ENCODE results near the gene RAG2. TPM values are rescaled to one million over a fixed set of nuclear protein-coding genes. Genes with fewer than 3 reads are reported as not detected.

RAG2 gene
- total RNA-seq, 2 experiments from 2014 or later, result not detected

DNA sequence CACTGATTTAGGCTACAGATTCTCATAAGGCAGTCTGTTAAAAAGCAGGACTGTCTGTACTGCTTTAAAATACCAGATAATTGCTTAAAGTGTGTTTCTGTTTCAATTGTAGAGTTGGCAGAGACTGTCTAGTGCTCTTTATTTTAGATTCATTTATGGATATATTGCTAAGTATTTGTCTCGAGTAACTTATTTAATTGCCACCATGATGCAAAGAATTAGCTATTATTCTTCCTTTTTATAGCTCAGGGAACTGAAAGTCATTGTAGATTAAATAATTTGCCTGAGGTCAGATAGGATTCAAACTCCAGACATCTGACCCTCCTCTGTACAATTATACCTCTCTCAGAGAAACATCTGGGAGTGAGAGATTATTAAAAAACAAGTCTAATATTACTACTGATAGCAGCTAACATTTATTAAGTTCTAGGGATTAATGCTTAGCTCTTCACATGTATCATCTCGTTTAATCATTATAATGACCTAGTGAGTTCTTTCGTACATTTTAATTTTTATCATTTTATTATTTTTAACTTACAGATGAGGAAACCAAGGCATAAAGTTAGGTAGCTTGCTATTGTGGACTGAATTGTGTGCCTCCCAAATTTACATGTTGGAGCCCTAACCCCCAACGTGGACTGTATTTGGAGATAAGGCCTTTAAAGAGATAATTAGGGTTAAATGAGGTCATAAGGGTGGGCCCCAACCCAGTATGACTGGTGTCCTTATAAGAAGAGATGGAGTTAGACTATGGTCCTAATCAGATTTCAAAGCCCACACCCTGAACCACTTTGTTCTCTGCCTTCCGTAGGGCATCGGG lies 19.7 kb upstream of the RAG2 start:
- ChIA-PET CTCF (interaction anchor here (1.1 kb wide), 1 partner anchor 129 kb away, joined by 3 read pairs; no protein-coding TSS in a partner anchor), POLR2A (no interaction called here)
- H3K4me3 Mint-ChIP-seq, result no peak overlapping the region
- peaks cover 2% of the 10 kb centered on the region for H3K4me1 Mint-ChIP-seq
- no peaks in the 10 kb centered on the region for H3K36me3 Mint-ChIP-seq (ENCODE audit: low read depth)
- H3K27ac Mint-ChIP-seq, result no peak overlapping the region
- H3K27me3 Mint-ChIP-seq, result peaks cover 14% of the 10 kb centered on the region
- no peaks in the 10 kb centered on the region for H3K9me3 Mint-ChIP-seq
- no peak for DNase-seq

DNA sequence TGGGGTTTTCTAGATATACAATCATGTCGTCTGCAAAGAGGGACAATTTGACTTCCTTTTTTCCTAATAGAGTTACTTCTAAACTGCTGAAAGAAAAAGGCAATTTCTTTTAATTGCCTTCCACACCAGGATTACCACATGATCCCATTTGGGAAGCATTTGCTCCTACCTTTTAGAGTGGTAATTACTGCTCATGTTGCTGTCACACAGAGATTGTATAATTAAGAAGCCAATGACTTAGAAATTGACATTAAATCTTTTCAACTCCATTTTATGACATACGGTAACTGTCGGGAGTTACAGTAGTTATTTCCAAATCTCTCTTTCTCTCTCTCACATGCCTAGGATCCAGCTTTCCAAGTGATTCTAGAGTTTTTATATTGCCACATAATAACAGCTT lies 17.8 kb upstream of the RAG2 start:
- H3K4me3 Mint-ChIP-seq, result no peak overlapping the region
- CTCF ChIA-PET, result no interaction called here
- H3K4me1 Mint-ChIP-seq, result peaks cover 2% of the 10 kb centered on the region

DNA sequence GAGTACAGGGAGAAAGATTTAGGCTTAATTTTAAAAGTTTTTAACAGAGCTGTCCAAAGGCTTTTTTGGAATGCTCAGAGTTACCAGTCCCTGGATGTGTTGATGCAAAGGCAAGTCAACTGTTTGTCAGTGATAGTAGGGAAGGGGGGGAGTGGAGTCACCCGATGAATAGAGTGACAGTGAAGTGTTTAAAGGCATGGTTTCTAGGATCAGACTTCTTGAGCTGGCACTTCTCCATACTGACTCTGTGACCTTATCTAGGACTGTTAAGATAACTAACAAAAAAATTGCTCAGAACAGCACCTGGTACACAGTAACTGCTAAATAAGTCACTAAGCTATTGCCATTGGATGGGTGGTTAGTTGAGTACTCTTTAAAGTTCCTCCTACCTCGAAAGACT lies 11.3 kb upstream of the RAG2 start:
- no peaks in the 10 kb centered on the region for H3K4me1 Mint-ChIP-seq
- H3K4me3 Mint-ChIP-seq, result no peak overlapping the region
- no peak for DNase-seq
- CTCF ChIA-PET, result interaction anchor here (1.4 to 1.5 kb wide), 2 partner anchors 45 to 46 kb away, joined by 3 to 4 read pairs; no protein-coding TSS in a partner anchor
- H3K27me3 Mint-ChIP-seq, result peaks cover 19% of the 10 kb centered on the region
- no peak overlapping the region for H3K27ac Mint-ChIP-seq
- POLR2A ChIA-PET, result no interaction called here
- H3K36me3 Mint-ChIP-seq (ENCODE audit: low read depth), result no peaks in the 10 kb centered on the region
- no peaks in the 10 kb centered on the region for H3K9me3 Mint-ChIP-seq

More for the DNA sequence above, 17.8 kb upstream of the RAG2 start:
- no peak overlapping the region for H3K27ac Mint-ChIP-seq
- POLR2A ChIA-PET, result no interaction called here
- H3K9me3 Mint-ChIP-seq, result no peaks in the 10 kb centered on the region
- H3K27me3 Mint-ChIP-seq, result peaks cover 16% of the 10 kb centered on the region
- no peaks in the 10 kb centered on the region for H3K36me3 Mint-ChIP-seq (ENCODE audit: low read depth)
- DNase-seq, result no peak

GRCh38 chr11:36608491-36609199 lies 10.6 kb upstream of the RAG2 start:
- DNase-seq, result no peak
- ChIA-PET CTCF (interaction anchor here (1.4 to 1.5 kb wide), 2 partner anchors 44 to 45 kb away, joined by 3 to 4 read pairs; no protein-coding TSS in a partner anchor), POLR2A (no interaction called here)
- Mint-ChIP-seq H3K27ac (no peak overlapping the region), H3K9me3 (no peaks in the 10 kb centered on the region), H3K4me3 (no peak overlapping the region), H3K4me1 (no peaks in the 10 kb centered on the region), H3K36me3 (ENCODE audit: low read depth) (no peaks in the 10 kb centered on the region), H3K27me3 (peaks cover 21% of the 10 kb centered on the region)

GRCh38 chr11:36605221-36606216 lies 7.5 kb upstream of the RAG2 start:
- POLR2A ChIA-PET, result no interaction called here
- Mint-ChIP-seq H3K27ac (no peak overlapping the region), H3K27me3 (peaks cover 19% of the 10 kb centered on the region), H3K4me1 (no peaks in the 10 kb centered on the region), H3K4me3 (no peak overlapping the region), H3K9me3 (no peaks in the 10 kb centered on the region), H3K36me3 (ENCODE audit: low read depth) (no peaks in the 10 kb centered on the region)
- CTCF ChIA-PET, result no interaction called here
- no peak for DNase-seq

DNA sequence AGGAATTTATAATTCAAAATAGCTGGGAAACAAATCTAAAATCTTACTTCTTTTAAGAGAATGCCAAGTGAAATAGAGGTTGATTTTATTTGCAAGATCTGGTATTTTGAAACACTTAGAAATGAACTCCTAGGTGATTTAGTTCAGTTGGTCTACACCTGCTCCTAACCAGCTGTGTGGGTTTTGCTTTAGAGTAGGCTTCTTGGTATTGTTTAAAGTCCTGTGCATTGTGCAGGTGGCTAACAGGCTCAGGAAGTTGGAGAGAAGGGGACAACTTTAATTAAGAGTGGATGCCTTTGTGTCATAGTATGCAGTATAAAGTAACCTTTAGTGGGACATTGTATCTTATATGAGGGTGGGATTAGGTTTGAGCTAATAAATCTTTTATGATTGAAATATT lies 4.1 kb upstream of the RAG2 start:
- Mint-ChIP-seq H3K36me3 (ENCODE audit: low read depth) (no peaks in the 10 kb centered on the region), H3K4me3 (no peak overlapping the region), H3K4me1 (no peaks in the 10 kb centered on the region), H3K27ac (no peak overlapping the region), H3K27me3 (peaks cover 11% of the 10 kb centered on the region), H3K9me3 (no peaks in the 10 kb centered on the region)
- no peak for DNase-seq
- CTCF ChIA-PET, result no interaction called here
- POLR2A ChIA-PET, result no interaction called here

DNA sequence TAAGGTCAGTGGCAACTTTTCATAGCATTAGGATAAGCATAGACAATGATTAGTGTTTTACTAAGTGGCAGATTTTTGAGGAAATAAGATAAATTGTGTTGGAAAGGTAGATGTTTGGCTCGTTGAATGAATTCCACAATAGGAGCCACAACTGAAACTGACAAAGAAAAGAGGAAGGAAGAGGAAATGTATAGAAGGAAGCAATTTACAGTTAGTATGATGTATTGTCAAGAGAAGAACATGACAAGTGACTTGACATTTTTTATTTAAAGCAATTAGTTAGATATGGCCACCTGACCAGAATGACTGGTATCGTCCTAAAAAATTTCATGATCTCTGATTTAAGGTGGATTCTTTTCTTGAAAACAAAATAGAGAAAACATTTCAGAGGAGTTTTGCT lies 3.1 kb upstream of the RAG2 start:
- H3K4me3 Mint-ChIP-seq, result no peak overlapping the region
- DNase-seq, result no peak
- H3K36me3 Mint-ChIP-seq (ENCODE audit: low read depth), result no peaks in the 10 kb centered on the region
- H3K27me3 Mint-ChIP-seq, result peaks cover 11% of the 10 kb centered on the region
- POLR2A ChIA-PET, result no interaction called here
- no peaks in the 10 kb centered on the region for H3K4me1 Mint-ChIP-seq
- CTCF ChIA-PET, result no interaction called here
- no peaks in the 10 kb centered on the region for H3K9me3 Mint-ChIP-seq
- H3K27ac Mint-ChIP-seq, result no peak overlapping the region

DNA sequence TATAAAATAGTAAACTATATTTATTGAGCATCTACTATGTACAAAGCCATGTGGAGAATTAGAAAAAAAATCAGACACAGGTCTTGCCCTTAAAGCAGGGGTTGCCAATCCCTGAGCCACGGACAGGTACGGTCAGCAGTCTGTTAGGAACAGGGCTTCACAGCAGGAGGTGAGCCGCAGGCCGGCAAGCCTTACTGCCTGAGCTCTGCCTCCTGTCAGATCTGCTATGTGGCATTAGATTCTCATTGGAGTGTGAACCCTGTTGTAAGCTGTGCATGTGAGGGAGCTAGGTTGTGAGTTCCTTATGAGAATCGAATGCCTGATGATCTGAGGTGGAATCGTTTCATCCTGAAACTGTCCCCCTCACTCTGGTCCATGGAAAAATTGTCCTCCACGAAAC lies 2.1 kb upstream of the RAG2 start:
- Mint-ChIP-seq H3K4me3 (no peak overlapping the region), H3K27ac (no peak overlapping the region), H3K36me3 (ENCODE audit: low read depth) (no peaks in the 10 kb centered on the region), H3K27me3 (peaks cover 13% of the 10 kb centered on the region), H3K9me3 (no peaks in the 10 kb centered on the region), H3K4me1 (no peaks in the 10 kb centered on the region)
- DNase-seq, result no peak
- ChIA-PET POLR2A (no interaction called here), CTCF (no interaction called here)

- no peaks in the 10 kb centered on the region for H3K9me3 Mint-ChIP-seq
- no peaks in the 10 kb centered on the region for H3K36me3 Mint-ChIP-seq (ENCODE audit: low read depth)
- peaks cover 3% of the 10 kb centered on the region for H3K4me1 Mint-ChIP-seq
- peaks cover 33% of the 10 kb centered on the region for H3K27me3 Mint-ChIP-seq
- H3K4me3 Mint-ChIP-seq, result no peak overlapping the region
- ChIA-PET POLR2A (no interaction called here), CTCF (no interaction called here)
- no peak for DNase-seq
- H3K27ac Mint-ChIP-seq, result no peak overlapping the region
Observed at GRCh38 chr11:36596880-36597279, 1.2 kb downstream of the RAG2 start.

GRCh38 chr11:36594316-36594989 lies 3.6 kb downstream of the RAG2 start, which contains the start of gene IFTAP:
IFTAP (plus strand) TSS chr11:36594502; CDS start chr11:36610104, 15,602 bp downstream.
- H3K27ac Mint-ChIP-seq, result no peak within 1 kb of the TSS
- peak; percentile 17 for DNase-seq
- CTCF ChIA-PET, result no interaction called here
- peaks cover 38% of the 10 kb centered on the region for H3K27me3 Mint-ChIP-seq
- H3K36me3 Mint-ChIP-seq (ENCODE audit: low read depth), result no peaks in the 10 kb centered on the region
- H3K9me3 Mint-ChIP-seq, result no peaks in the 10 kb centered on the region
- peaks cover 3% of the 10 kb centered on the region for H3K4me1 Mint-ChIP-seq
- POLR2A ChIA-PET, result no interaction called here
- H3K4me3 Mint-ChIP-seq, result peak within 1 kb of the TSS; percentile 74

- Mint-ChIP-seq H3K4me3 (no peak overlapping the region), H3K27me3 (peaks cover 52% of the 10 kb centered on the region), H3K36me3 (ENCODE audit: low read depth) (no peaks in the 10 kb centered on the region), H3K27ac (no peak overlapping the region), H3K9me3 (no peaks in the 10 kb centered on the region), H3K4me1 (peaks cover 3% of the 10 kb centered on the region)
- CTCF ChIA-PET, result no interaction called here
- POLR2A ChIA-PET, result no interaction called here
- DNase-seq, result no peak
Observed at GRCh38 chr11:36591433-36591832, 6.6 kb downstream of the RAG2 start.

DNA sequence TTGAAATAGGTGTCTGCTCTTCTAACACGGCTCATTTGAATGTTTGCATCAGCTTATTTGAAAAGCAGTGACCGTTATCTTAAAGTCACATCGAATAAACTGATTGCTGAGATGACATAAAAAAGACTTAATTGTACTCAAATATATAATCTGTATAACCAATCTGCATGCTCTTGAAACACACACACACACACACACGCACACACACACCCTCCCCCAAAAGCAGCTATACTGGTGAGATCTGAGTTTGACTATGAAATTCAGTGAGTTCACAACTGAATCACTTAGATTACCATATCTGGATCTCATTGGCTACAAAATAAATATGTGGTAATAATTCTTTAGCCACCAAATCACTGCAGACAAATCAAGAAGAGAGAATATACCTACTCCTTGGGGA lies 7.5 kb downstream of the RAG2 start:
- H3K27ac Mint-ChIP-seq, result no peak overlapping the region
- H3K36me3 Mint-ChIP-seq (ENCODE audit: low read depth), result no peaks in the 10 kb centered on the region
- H3K9me3 Mint-ChIP-seq, result no peaks in the 10 kb centered on the region
- H3K27me3 Mint-ChIP-seq, result peaks cover 53% of the 10 kb centered on the region
- CTCF ChIA-PET, result interaction anchor here (1.1 kb wide), 1 partner anchor 24 kb away, joined by 3 read pairs; no protein-coding TSS in a partner anchor
- POLR2A ChIA-PET, result no interaction called here
- no peak for DNase-seq
- H3K4me3 Mint-ChIP-seq, result no peak overlapping the region
- peaks cover 3% of the 10 kb centered on the region for H3K4me1 Mint-ChIP-seq
